NOMO-1 treated with dmso at 0.1 percent for 144 hours (cell line): Measurements from ENCODE around the gene ARAP3.

Source experiments
- DNase-seq: peaks from one replicate; lab custom pipeline; 2025; ENCODE audit not compliant: unreplicated experiment; lab: John Stamatoyannopoulos, UW

The ARAP3 gene

GRCh38 chr5:141704782-141705297, 22.8 kb upstream of the ARAP3 start:
- DNase-seq = no peak

GRCh38 chr5:141703133-141703561, 21.1 kb upstream of the ARAP3 start:
- DNase-seq = no peak

GRCh38 chr5:141701360-141702119, 19.5 kb upstream of the ARAP3 start:
- DNase-seq = no peak

- no peak for DNase-seq
Observed at GRCh38 chr5:141697586-141697985, 15.6 kb upstream of the ARAP3 start.

GRCh38 chr5:141696431-141696830, 14.4 kb upstream of the ARAP3 start:
- DNase-seq = no peak

- no peak for DNase-seq
Observed at GRCh38 chr5:141695627-141696215, 13.7 kb upstream of the ARAP3 start.

- no peak for DNase-seq
Observed at GRCh38 chr5:141694479-141694878, 12.4 kb upstream of the ARAP3 start.

- no peak for DNase-seq
Observed at GRCh38 chr5:141692919-141693725, 11.1 kb upstream of the ARAP3 start.

GRCh38 chr5:141692533-141692888, 10.5 kb upstream of the ARAP3 start:
- DNase-seq = no peak

GRCh38 chr5:141691867-141692532, 10.0 kb upstream of the ARAP3 start:
- DNase-seq = peak; percentile 68

- DNase-seq = peak; percentile 9
Observed at GRCh38 chr5:141691286-141691866, 9.3 kb upstream of the ARAP3 start.

- no peak for DNase-seq
Observed at GRCh38 chr5:141686648-141687416, 4.8 kb upstream of the ARAP3 start.

GRCh38 chr5:141685591-141685990, 3.6 kb upstream of the ARAP3 start:
- DNase-seq = no peak

GRCh38 chr5:141683596-141684141, 1.6 kb upstream of the ARAP3 start:
- DNase-seq = no peak

- DNase-seq = no peak
Observed at GRCh38 chr5:141681295-141681694, 735 bp downstream of the ARAP3 start.

GRCh38 chr5:141680751-141681201, 1.3 kb downstream of the ARAP3 start:
- DNase-seq = no peak

- no peak for DNase-seq
Observed at GRCh38 chr5:141680178-141680577, 1.9 kb downstream of the ARAP3 start.

- no peak for DNase-seq
Observed at GRCh38 chr5:141677415-141677814, 4.6 kb downstream of the ARAP3 start.

GRCh38 chr5:141675672-141676071, 6.4 kb downstream of the ARAP3 start:
- no peak for DNase-seq

- no peak for DNase-seq
Observed at GRCh38 chr5:141674747-141675146, 7.3 kb downstream of the ARAP3 start.
